Testis (tissue), 2 donors: ENCODE measurements around the gene ZNF611.

Source experiments
- CTCF ChIP-seq, 3 experiments: fragments of 450-650 bp in 2 of 3; fragments of 200-600 bp in 1 of 3; sonication (generic) in 1 of 3; IDR thresholded peaks; one replicate each; pipeline ENCODE4 v1.5.1; 2016 to 2019; ENCODE audit warnings: antibody characterized with exemption in 3 of 3, mild to moderate bottlenecking in 2 of 3, moderate library complexity in 1 of 3
- POLR2A ChIP-seq: fragments of 450-650 bp; IDR thresholded peaks from one replicate; pipeline ENCODE4 v1.6.1; 2017; ENCODE audit warnings: antibody characterized with exemption, mild to moderate bottlenecking, moderate library complexity

GRCh38 chr19:52700673-52701072 is 34.2 kb downstream of the ZNF611 start:
- TF ChIP-seq POLR2A (no peak), CTCF (IDR thresholded peaks at IDR 0.05) (no peak)
